Spleen (tissue), 11 donors: Measurements from ENCODE around the gene DCLK2. TPM values are rescaled to one million over a fixed set of nuclear protein-coding genes. Genes with fewer than 3 reads are reported as not detected.

Experiments
- DNase-seq: peaks from one replicate; pipeline ENCODE4 v3.0.0-alpha.2; 2020
- H3K27ac ChIP-seq, 8 donors: fragments of 200-600 bp; sonication (generic) in 7 of 8; 1 replicate in 4 of 8; 2 replicates in 4 of 8; pipeline versions ENCODE4 v1.5.0 to v1.8.0; 2016 to 2021; ENCODE audit warnings: inconsistent platforms in 4 of 8, mild to moderate bottlenecking in 4 of 8, moderate library complexity in 1 of 8
- H3K27me3 ChIP-seq, 7 donors: fragments of 200-600 bp; sonication (generic) in 6 of 7; replicated peaks in 1 of 7; 1 replicate in 4 of 7; 2 replicates in 3 of 7; pipeline versions ENCODE4 v1.5.0 to v1.8.0; 2016 to 2021; ENCODE audit warnings: inconsistent platforms in 3 of 7, mild to moderate bottlenecking in 1 of 7
- H3K36me3 ChIP-seq, 6 donors: fragments of 200-600 bp; sonication (generic) in 5 of 6; 1 replicate in 4 of 6; 2 replicates in 2 of 6; pipeline versions ENCODE4 v1.5.0 to v1.8.0; 2016 to 2021; ENCODE audit warnings: inconsistent platforms in 2 of 6
- H3K4me1 ChIP-seq, 6 donors: fragments of 200-600 bp; sonication (generic) in 5 of 6; 1 replicate in 3 of 6; 2 replicates in 3 of 6; pipeline versions ENCODE4 v1.5.0 to v1.8.0; 2016 to 2021; ENCODE audit warnings: inconsistent platforms in 3 of 6
- H3K4me3 ChIP-seq, 8 donors: fragments of 200-600 bp; sonication (generic) in 7 of 8; 1 replicate in 4 of 8; 2 replicates in 4 of 8; pipeline versions ENCODE4 v1.5.0 to v1.8.0; 2016 to 2021; ENCODE audit warnings: inconsistent platforms in 4 of 8, mild to moderate bottlenecking in 4 of 8, moderate library complexity in 2 of 8
- H3K9me3 ChIP-seq, 8 donors: fragments of 200-600 bp; sonication (generic) in 7 of 8; 1 replicate in 4 of 8; 2 replicates in 4 of 8; pipeline versions ENCODE4 v1.5.0 to v1.8.0; 2016 to 2021; ENCODE audit warnings: inconsistent platforms in 4 of 8
- POLR2A ChIP-seq, 3 donors: fragments of 450-650 bp; IDR thresholded peaks; one replicate each; pipeline ENCODE4 v1.5.1; 2017; ENCODE audit warnings: antibody characterized with exemption in 3 of 3, mild to moderate bottlenecking in 1 of 3
- POLR2AphosphoS5 ChIP-seq, 3 donors: sonication (generic); formaldehyde crosslinking; IDR thresholded peaks; one replicate each; pipeline ENCODE4 v1.5.1; 2017; ENCODE audit warnings: antibody characterized with exemption in 3 of 3
- WGBS, 5 donors: extraction: QIAGEN DNeasy Blood & Tissue Kit in 3 of 5; methylation state at CpG; one replicate each; pipeline versions ENCODE4 v1.1.5 to v1.1.7; 2013 to 2018; 5-methylcytosine and 5-hydroxymethylcytosine counted together
- intact Hi-C: fragments of 100-400 bp; cut with DNase I; formaldehyde crosslinking; loops from one replicate; pipeline ENCODE4 v1.15.0; 2023; ENCODE audit warnings: low total_unique reads
- polyA plus RNA-seq, 3 donors: library from polyadenylated mRNA; stranded (reverse); fragments of 200-250 nt; gene quantifications; one replicate each; pipeline ENCODE4 v1.2.1, GENCODE V29; 2013
- total RNA-seq, 7 donors: library from RNA; depleted of rRNA in 3 of 7; stranded (reverse); fragments of >200 nt in 3 of 7; fragmentation: NEBNext Ultra II Directional in 4 of 7; extraction: Animal tissue kit (Norgen Biotek cat#: 25700) in 4 of 7; gene quantifications; one replicate each; pipeline versions ENCODE4 v1.1.0 to v1.2.1, GENCODE V29; 2016 to 2021
- TF ChIP-seq, protein P1 (sequence below), 11 experiments: fragments of 200-600 bp in 7 of 11; fragments of 450-650 bp in 4 of 11; sonication (generic) in 4 of 11; IDR thresholded peaks in 8 of 11; conservative IDR thresholded peaks in 3 of 11; 1 replicate in 7 of 11; 2 replicates in 4 of 11; pipeline versions ENCODE4 v1.4.0 to v1.8.0; 2016 to 2021; ENCODE audit warnings: antibody characterized with exemption in 11 of 11, inconsistent platforms in 4 of 11, mild to moderate bottlenecking in 1 of 11
- donor health status: healthy with polysubstance abuse.
- donor health status: DM: no; HTN: no; CAD: no; lungs with moderate emphysema.
- donor health status: DM: no; HTN: no; CAD: no.
- donor health status: Bipolar disorder and iron deficiency.
- donor health status: healthy.
- donor health status: DM: no; HTN: no; CAD: no.
- donor health status: DM: yes; HTN: yes; CAD: no.

The DCLK2 gene
- total and polyA plus RNA-seq, 10 donors: 0.53 to 6.1 (median 3.9) TPM

DNA sequence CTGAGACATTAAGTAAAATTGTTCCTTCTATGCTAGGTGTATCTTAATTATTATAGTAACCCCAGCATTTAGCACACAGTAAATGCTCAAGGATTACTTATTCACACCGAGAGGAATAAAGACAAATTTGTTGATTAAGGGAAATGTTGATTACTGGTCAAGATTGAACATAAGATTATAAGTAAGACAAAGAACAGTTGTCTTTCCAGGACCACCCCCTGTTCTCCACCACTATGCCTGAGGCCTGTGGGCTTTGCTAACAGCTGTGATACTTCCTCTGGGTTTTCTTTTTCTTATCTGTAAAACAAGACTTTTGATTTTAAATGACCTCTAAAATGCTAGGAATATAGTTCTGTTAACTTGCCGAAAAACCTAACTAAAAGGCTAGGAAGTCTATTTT is 128.0 kb downstream of the DCLK2 start:
- no peak for DNase-seq
- intact Hi-C loops: no loop called here
- no peak overlapping the region for H3K4me3 ChIP-seq
- H3K4me1 ChIP-seq: no peaks in the 10 kb centered on the region
- H3K9me3 ChIP-seq: no peaks in the 10 kb centered on the region
- H3K27ac ChIP-seq: no peak overlapping the region
- H3K27me3 ChIP-seq: no peaks in the 10 kb centered on the region
- 79 to 87% (median 84%) methylated on average over 2 of the region's 2 CpGs for WGBS, 5 donors
- no peaks in the 10 kb centered on the region for H3K36me3 ChIP-seq
- TF ChIP-seq, protein P1, sequence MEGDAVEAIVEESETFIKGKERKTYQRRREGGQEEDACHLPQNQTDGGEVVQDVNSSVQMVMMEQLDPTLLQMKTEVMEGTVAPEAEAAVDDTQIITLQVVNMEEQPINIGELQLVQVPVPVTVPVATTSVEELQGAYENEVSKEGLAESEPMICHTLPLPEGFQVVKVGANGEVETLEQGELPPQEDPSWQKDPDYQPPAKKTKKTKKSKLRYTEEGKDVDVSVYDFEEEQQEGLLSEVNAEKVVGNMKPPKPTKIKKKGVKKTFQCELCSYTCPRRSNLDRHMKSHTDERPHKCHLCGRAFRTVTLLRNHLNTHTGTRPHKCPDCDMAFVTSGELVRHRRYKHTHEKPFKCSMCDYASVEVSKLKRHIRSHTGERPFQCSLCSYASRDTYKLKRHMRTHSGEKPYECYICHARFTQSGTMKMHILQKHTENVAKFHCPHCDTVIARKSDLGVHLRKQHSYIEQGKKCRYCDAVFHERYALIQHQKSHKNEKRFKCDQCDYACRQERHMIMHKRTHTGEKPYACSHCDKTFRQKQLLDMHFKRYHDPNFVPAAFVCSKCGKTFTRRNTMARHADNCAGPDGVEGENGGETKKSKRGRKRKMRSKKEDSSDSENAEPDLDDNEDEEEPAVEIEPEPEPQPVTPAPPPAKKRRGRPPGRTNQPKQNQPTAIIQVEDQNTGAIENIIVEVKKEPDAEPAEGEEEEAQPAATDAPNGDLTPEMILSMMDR (IDR thresholded peaks at IDR 0.05 in 8 of 11, conservative IDR thresholded peaks at IDR 0.05 in 3 of 11): no peak
- TF ChIP-seq POLR2A (IDR thresholded peaks at IDR 0.05): no peak
- no peak for TF ChIP-seq POLR2AphosphoS5 (IDR thresholded peaks at IDR 0.05)

DNA sequence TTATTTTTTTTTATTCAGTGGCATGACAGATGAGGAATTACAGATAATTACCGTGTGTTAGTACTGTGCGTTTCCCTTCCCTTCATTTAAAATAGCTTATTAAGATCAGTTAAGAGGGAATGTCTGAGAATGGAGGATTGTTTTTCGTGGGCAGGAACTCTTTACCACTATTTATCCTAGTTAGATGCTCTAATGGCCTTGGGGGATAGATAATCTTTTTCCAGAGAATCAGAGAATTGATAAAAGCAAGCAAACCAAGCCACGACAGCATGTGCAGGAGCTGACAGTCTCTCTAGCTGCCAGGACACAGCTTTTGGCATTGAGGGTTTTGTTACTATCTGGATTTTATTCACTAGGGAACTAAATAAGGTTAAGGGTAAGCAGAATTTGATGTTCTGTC is 128.7 kb downstream of the DCLK2 start:
- H3K9me3 ChIP-seq: no peaks in the 10 kb centered on the region
- intact Hi-C loops: no loop called here
- no peaks in the 10 kb centered on the region for H3K4me1 ChIP-seq

DNA sequence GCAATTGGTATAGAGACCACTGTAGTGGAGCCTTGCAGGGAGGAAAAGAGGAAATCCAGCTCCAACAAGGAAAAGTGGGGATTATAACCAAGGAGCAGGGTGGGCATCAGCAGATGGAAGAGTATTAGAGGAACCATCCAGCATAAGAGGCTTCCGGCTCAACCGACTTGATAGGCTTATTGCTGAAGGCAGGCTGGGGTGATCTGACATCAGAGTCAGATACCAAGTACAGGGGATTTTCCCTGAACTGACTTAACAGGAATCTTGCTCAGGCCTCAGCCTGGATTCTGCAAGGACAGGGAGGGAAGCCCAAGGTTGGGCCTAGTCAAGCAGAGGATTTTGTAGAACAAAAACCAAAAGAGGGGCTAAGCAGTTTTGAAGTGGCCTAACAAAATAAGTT is 129.6 kb downstream of the DCLK2 start:
- no peak overlapping the region for H3K4me3 ChIP-seq
- no peaks in the 10 kb centered on the region for H3K4me1 ChIP-seq
- WGBS, 5 donors: 91 to 100% (median 94%) methylated on average over 2 of the region's 2 CpGs
- no peaks in the 10 kb centered on the region for H3K9me3 ChIP-seq
- intact Hi-C loops: no loop called here
- H3K36me3 ChIP-seq: no peaks in the 10 kb centered on the region
- H3K27me3 ChIP-seq: no peaks in the 10 kb centered on the region
- DNase-seq: no peak
- no peak overlapping the region for H3K27ac ChIP-seq
- TF ChIP-seq POLR2AphosphoS5 (IDR thresholded peaks at IDR 0.05): no peak
- TF ChIP-seq, protein P1 (IDR thresholded peaks at IDR 0.05 in 8 of 11, conservative IDR thresholded peaks at IDR 0.05 in 3 of 11): no peak
- TF ChIP-seq POLR2A (IDR thresholded peaks at IDR 0.05): no peak

More for the DNA sequence above, 128.7 kb downstream of the DCLK2 start:
- no peak for TF ChIP-seq POLR2AphosphoS5 (IDR thresholded peaks at IDR 0.05)
- TF ChIP-seq POLR2A (IDR thresholded peaks at IDR 0.05): no peak
- TF ChIP-seq, protein P1 (IDR thresholded peaks at IDR 0.05 in 8 of 11, conservative IDR thresholded peaks at IDR 0.05 in 3 of 11): no peak
- WGBS, 5 donors: 76 to 87% (median 82%) methylated on average over 4 of the region's 4 CpGs
- no peak for DNase-seq
- no peak overlapping the region for H3K4me3 ChIP-seq
- H3K27me3 ChIP-seq: no peaks in the 10 kb centered on the region
- no peak overlapping the region for H3K27ac ChIP-seq
- H3K36me3 ChIP-seq: no peaks in the 10 kb centered on the region

DNA sequence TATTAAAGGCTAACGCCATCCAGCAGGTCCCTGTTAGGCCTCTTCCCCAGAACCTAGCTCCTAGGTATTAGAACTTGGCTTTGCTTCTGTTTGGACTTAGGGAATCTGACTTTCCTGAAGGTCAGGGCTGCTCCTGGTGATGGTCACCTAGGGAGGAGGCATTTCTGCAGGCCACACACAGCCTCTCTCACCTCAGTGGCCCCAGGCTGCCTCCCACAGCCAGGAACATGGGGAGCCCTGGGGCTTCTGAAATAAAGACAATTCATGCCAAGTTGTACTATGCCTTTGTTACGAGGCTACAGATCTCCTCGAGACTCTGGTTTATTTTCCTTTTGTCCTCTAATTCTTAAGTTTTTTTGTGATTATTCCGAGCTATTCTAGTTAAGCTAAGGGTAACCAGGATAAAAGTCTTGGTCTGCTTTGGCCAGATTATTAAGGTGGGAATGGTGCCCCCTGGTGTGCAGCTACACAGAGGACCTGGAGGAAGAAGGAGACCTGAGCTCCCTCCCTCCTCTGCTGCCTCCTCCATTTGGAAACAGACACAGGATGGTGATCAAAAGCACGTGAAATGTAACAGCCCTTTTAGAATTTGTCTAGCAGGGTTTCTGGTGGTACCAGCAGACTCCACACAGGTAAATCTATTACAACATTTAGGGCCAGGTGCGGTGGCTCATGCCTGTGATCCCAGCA is 131.0 kb downstream of the DCLK2 start:
- no peaks in the 10 kb centered on the region for H3K27me3 ChIP-seq
- no peaks in the 10 kb centered on the region for H3K9me3 ChIP-seq
- WGBS, 5 donors: 77 to 88% (median 82%) methylated on average over 6 of the region's 6 CpGs
- no peak overlapping the region for H3K27ac ChIP-seq
- no peaks in the 10 kb centered on the region for H3K4me1 ChIP-seq
- no peak overlapping the region for H3K4me3 ChIP-seq
- TF ChIP-seq, protein P1 (IDR thresholded peaks at IDR 0.05 in 8 of 11, conservative IDR thresholded peaks at IDR 0.05 in 3 of 11): peak in 10 of 11 experiments; percentile 14 to 68 (median 56)
- TF ChIP-seq POLR2AphosphoS5 (IDR thresholded peaks at IDR 0.05): no peak
- intact Hi-C loops: no loop called here
- no peak for DNase-seq
- no peaks in the 10 kb centered on the region for H3K36me3 ChIP-seq
